GM23338 (cell line): ENCODE measurements around the gene SLC22A17. TPM values are rescaled to one million over a fixed set of nuclear protein-coding genes. Genes with fewer than 3 reads are reported as not detected.

Source experiments
- ATAC-seq: fragments of 200-7000 bp; cut with Tn5 transposase; 3 replicates; pipeline ENCODE4 v1.9.1; 2020
- DNase-seq: peaks from one replicate; pipeline ENCODE4 v3.0.0-alpha.2; 2015; ENCODE audit warnings: low spot score
- H2AFZ ChIP-seq: fragments of 200-600 bp; sonication (generic); 2 replicates; pipeline ENCODE4 v1.8.0; 2016; ENCODE audit warnings: antibody characterized with exemption, mild to moderate bottlenecking, moderate library complexity
- H3F3A ChIP-seq: fragments of 200-600 bp; sonication (generic); replicated peaks from 2 replicates; pipeline ENCODE4 v1.8.0; 2017; ENCODE audit warnings: antibody characterized with exemption, mixed run types, low read depth
- H3K27ac ChIP-seq: fragments of 200-600 bp; sonication (generic); 2 replicates; pipeline ENCODE4 v1.6.1; 2016; ENCODE audit warnings: low read depth
- H3K27me3 ChIP-seq: fragments of 200-600 bp; sonication (generic); 2 replicates; pipeline ENCODE4 v1.8.0; 2016; ENCODE audit warnings: mild to moderate bottlenecking, mixed run types, moderate library complexity; ENCODE audit not compliant: insufficient read depth
- H3K36me3 ChIP-seq: fragments of 200-600 bp; sonication (generic); 2 replicates; pipeline ENCODE4 v1.8.0; 2016; ENCODE audit warnings: mild to moderate bottlenecking; ENCODE audit not compliant: insufficient read depth
- H3K4me1 ChIP-seq: fragments of 200-600 bp; sonication (generic); 2 replicates; pipeline ENCODE4 v1.8.0; 2016; ENCODE audit warnings: mild to moderate bottlenecking, moderate library complexity; ENCODE audit not compliant: insufficient read depth
- H3K4me2 ChIP-seq: fragments of 200-600 bp; sonication (generic); 2 replicates; pipeline ENCODE4 v1.7.1; 2017; ENCODE audit warnings: mixed run types
- H3K4me3 ChIP-seq: fragments of 200-600 bp; sonication (generic); 2 replicates; pipeline ENCODE4 v1.6.1; 2016; ENCODE audit warnings: mixed run types
- H3K79me2 ChIP-seq: fragments of 200-600 bp; sonication (generic); replicated peaks from 2 replicates; pipeline ENCODE4 v1.8.0; 2017; ENCODE audit warnings: mild to moderate bottlenecking; ENCODE audit not compliant: insufficient read depth
- H3K9me2 ChIP-seq: fragments of 200-600 bp; sonication (generic); 2 replicates; pipeline ENCODE4 v1.8.0; 2017; ENCODE audit not compliant: insufficient read depth
- H4K20me1 ChIP-seq: fragments of 200-600 bp; sonication (generic); replicated peaks from 2 replicates; pipeline ENCODE4 v1.8.0; 2017; ENCODE audit warnings: mild to moderate bottlenecking; ENCODE audit not compliant: insufficient read depth
- H3K27ac Mint-ChIP-seq: 2 replicates; pipeline ENCODE4 v1.8.0; 2020; ENCODE audit warnings: inconsistent platforms, mild to moderate bottlenecking, moderate library complexity, mixed read lengths
- H3K27me3 Mint-ChIP-seq: 3 replicates; pipeline ENCODE4 v1.8.0; 2022; ENCODE audit warnings: low read depth, mild to moderate bottlenecking, moderate library complexity, mixed read lengths, inconsistent platforms; ENCODE audit not compliant: insufficient read depth, poor library complexity
- H3K36me3 Mint-ChIP-seq: 3 replicates; pipeline ENCODE4 v1.8.0; 2021; ENCODE audit warnings: low read depth, mild to moderate bottlenecking, inconsistent platforms, moderate library complexity, mixed read lengths
- H3K4me1 Mint-ChIP-seq: 3 replicates; pipeline ENCODE4 v1.8.0; 2020; ENCODE audit warnings: mild to moderate bottlenecking, inconsistent platforms, mixed read lengths
- H3K4me3 Mint-ChIP-seq: 3 replicates; pipeline ENCODE4 v1.8.0; 2021; ENCODE audit warnings: moderate library complexity, mild to moderate bottlenecking, inconsistent platforms, mixed read lengths
- H3K9me3 Mint-ChIP-seq: 3 replicates; pipeline ENCODE4 v1.8.0; 2020; ENCODE audit warnings: moderate library complexity, mild to moderate bottlenecking, inconsistent platforms, mixed read lengths
- CREB1 ChIP-seq: fragments of 250-450 bp; sonication (Bioruptor Pico); IDR thresholded peaks from 2 replicates; pipeline ENCODE4 v1.5.0; 2020; ENCODE audit warnings: low read depth, mild to moderate bottlenecking, moderate library complexity
- NANOG ChIP-seq: IDR thresholded peaks from 2 replicates; pipeline ENCODE4 v1.6.1; 2016; ENCODE audit warnings: antibody characterized with exemption, borderline replicate concordance
- POLR2AphosphoS5 ChIP-seq: IDR thresholded peaks from 2 replicates; pipeline ENCODE4 v1.6.1; 2016; ENCODE audit warnings: antibody characterized with exemption, low read depth
- STAT1 ChIP-seq: IDR thresholded peaks from one replicate; pipeline ENCODE4 v1.6.1; 2016; ENCODE audit warnings: antibody characterized with exemption; ENCODE audit not compliant: unreplicated experiment
- ZNF114 ChIP-seq: fragments of 250-450 bp; sonication (Bioruptor Pico); IDR thresholded peaks from 2 replicates; pipeline ENCODE4 v1.5.0; 2020; ENCODE audit warnings: mild to moderate bottlenecking, moderate library complexity
- ZNF331 ChIP-seq: fragments of 250-450 bp; sonication (Bioruptor Pico); IDR thresholded peaks from 2 replicates; pipeline ENCODE4 v1.5.0; 2020; ENCODE audit warnings: low read depth, mild to moderate bottlenecking, moderate library complexity
- polyA plus RNA-seq: library from polyadenylated mRNA; unstranded; fragments of >200 nt; fragmentation: Nextera tagmentation; extraction: Ambion mirVana; gene quantifications from 2 replicates; pipeline ENCODE4 v1.2.1, GENCODE V29; 2016
- total RNA-seq: library from RNA; depleted of rRNA; stranded (reverse); fragments of >200 nt; shearing (Covaris generic); gene quantifications from 2 replicates; pipeline ENCODE4 v1.2.3, GENCODE V29; 2014
- TF ChIP-seq, protein P1 (sequence below), 2 experiments: fragments of 200-600 bp in 1 of 2; sonication (generic) in 1 of 2; conservative IDR thresholded peaks; 2 replicates each; pipeline versions ENCODE4 v1.5.1 to v1.6.1; 2016 to 2017; ENCODE audit warnings: antibody characterized with exemption in 2 of 2, low read depth in 2 of 2, mild to moderate bottlenecking in 2 of 2, moderate library complexity in 1 of 2
- TF ChIP-seq, protein P2 (sequence below): IDR thresholded peaks from 2 replicates; pipeline ENCODE4 v1.6.1; 2016; ENCODE audit warnings: antibody characterized with exemption
- TF ChIP-seq, protein P3 (sequence below): fragments of 250-450 bp; sonication (Bioruptor Pico); IDR thresholded peaks from 2 replicates; pipeline ENCODE4 v1.5.0; 2020; ENCODE audit warnings: mild to moderate bottlenecking, moderate library complexity

The SLC22A17 gene
- total and polyA plus RNA-seq, 2 experiments from 2014 or later: 28.6 to 56.6 TPM

DNA sequence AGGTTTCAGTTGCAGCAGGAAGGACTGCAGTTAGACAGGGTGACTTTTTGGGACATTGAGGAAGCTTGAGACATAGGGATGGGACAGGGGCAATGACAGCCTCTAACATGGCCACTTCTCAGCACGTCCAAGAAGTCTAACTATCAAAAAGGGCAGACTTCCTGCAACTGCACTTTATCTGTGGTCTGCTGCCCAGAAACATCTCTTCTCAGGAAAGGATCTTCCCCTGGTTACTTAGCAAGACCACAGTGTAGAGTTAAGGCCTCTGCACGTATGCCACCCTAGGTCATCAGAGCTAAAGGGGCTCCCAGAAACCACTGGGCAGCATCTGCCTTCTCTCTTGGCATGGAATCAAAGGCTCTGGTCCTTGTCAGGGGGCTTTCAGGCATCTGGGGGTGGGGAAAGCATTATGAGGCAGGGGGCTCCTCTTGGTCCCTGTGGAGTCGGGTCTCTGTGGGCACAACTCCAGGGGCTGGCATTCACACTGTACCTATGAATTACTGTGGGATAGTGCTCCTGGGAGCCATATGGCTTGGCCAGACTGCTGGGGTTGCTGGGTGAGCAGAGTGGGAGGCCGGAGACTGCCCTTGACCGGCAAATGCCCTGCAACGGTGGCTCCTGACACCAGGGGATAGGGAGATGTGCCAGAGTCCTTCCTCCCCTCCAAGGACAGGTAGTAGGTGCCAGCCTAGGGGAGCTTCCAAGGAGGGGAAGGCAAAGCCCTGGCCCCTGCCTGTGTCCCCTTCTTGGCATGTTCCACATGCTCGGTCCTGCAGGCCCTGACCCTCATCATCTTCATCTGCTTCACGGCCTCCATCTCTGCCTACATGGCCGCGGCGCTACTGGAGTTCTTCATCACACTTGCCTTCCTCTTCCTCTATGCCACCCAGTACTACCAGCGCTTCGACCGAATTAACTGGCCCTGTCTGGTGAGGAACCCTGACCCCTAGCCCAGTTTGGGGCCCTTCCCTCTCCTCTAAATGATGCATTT lies 25.2 kb upstream of the SLC22A17 start:
- Mint-ChIP-seq H3K27me3 (peaks cover 25% of the 10 kb centered on the region), H3K27ac (no peak overlapping the region), H3K4me1 (peaks cover 19% of the 10 kb centered on the region), H3K36me3 (no peaks in the 10 kb centered on the region), H3K4me3 (no peak overlapping the region; the same call in 2 of the 3 replicates), H3K9me3 (no peaks in the 10 kb centered on the region; the same call in 2 of the 3 replicates)
- Histone ChIP-seq H3K27me3 (peaks cover 31% of the 10 kb centered on the region; the same call in 1 of the 2 replicates), H3K36me3 (no peaks in the 10 kb centered on the region), H4K20me1 (no peaks in the 10 kb centered on the region; the same call in 1 of the 2 replicates), H3K4me3 (no peak overlapping the region), H3K27ac (no peak overlapping the region), H3K4me2 (no peak overlapping the region), H2AFZ (no peak overlapping the region), H3K9me2 (no peaks in the 10 kb centered on the region), H3F3A (no peaks in the 10 kb centered on the region), H3K4me1 (peaks cover 9% of the 10 kb centered on the region; the same call in 1 of the 2 replicates), H3K79me2 (no peaks in the 10 kb centered on the region)
- DNase-seq (no peak), ATAC-seq (no peak)
- TF ChIP-seq, protein P1, sequence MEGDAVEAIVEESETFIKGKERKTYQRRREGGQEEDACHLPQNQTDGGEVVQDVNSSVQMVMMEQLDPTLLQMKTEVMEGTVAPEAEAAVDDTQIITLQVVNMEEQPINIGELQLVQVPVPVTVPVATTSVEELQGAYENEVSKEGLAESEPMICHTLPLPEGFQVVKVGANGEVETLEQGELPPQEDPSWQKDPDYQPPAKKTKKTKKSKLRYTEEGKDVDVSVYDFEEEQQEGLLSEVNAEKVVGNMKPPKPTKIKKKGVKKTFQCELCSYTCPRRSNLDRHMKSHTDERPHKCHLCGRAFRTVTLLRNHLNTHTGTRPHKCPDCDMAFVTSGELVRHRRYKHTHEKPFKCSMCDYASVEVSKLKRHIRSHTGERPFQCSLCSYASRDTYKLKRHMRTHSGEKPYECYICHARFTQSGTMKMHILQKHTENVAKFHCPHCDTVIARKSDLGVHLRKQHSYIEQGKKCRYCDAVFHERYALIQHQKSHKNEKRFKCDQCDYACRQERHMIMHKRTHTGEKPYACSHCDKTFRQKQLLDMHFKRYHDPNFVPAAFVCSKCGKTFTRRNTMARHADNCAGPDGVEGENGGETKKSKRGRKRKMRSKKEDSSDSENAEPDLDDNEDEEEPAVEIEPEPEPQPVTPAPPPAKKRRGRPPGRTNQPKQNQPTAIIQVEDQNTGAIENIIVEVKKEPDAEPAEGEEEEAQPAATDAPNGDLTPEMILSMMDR (conservative IDR thresholded peaks at IDR 0.05; ENCODE audit: low read depth in 2 of 2): no peak
- TF ChIP-seq CREB1 (CRISPR knock-in tag): no peak
- no peak for TF ChIP-seq NANOG
- TF ChIP-seq STAT1: no peak
- TF ChIP-seq, protein P2, sequence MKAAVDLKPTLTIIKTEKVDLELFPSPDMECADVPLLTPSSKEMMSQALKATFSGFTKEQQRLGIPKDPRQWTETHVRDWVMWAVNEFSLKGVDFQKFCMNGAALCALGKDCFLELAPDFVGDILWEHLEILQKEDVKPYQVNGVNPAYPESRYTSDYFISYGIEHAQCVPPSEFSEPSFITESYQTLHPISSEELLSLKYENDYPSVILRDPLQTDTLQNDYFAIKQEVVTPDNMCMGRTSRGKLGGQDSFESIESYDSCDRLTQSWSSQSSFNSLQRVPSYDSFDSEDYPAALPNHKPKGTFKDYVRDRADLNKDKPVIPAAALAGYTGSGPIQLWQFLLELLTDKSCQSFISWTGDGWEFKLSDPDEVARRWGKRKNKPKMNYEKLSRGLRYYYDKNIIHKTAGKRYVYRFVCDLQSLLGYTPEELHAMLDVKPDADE: no peak

DNA sequence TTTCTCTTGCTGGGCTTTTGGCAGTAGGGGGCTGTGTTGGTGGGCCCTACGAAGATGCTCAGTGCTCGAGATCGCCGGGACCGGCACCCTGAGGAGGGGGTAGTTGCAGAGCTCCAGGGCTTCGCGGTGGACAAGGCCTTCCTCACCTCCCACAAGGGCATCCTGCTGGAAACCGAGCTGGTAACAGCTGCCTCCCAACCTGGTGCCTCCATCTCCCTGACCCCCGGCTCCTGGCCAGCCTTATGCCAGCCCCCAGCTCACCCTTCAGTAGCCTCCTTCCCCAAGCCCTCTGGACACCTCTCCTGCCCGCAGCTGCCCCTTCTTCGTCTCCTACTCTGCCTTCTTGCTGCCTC lies 24.5 kb upstream of the SLC22A17 start:
- H4K20me1 ChIP-seq: no peaks in the 10 kb centered on the region; the same call in 1 of the 2 replicates
- no peak for ATAC-seq
- H3K36me3 ChIP-seq: no peaks in the 10 kb centered on the region
- H3K4me2 ChIP-seq: peak overlapping the region; percentile 78; the same call in 1 of the 2 replicates
- Mint-ChIP-seq H3K4me1 (peaks cover 19% of the 10 kb centered on the region), H3K36me3 (no peaks in the 10 kb centered on the region), H3K4me3 (no peak overlapping the region), H3K27ac (no peak overlapping the region), H3K27me3 (peaks cover 24% of the 10 kb centered on the region), H3K9me3 (no peaks in the 10 kb centered on the region; the same call in 2 of the 3 replicates)
- H3K9me2 ChIP-seq: no peaks in the 10 kb centered on the region
- H3K4me1 ChIP-seq: peaks cover 9% of the 10 kb centered on the region; the same call in 1 of the 2 replicates
- 0 out of 2 replicates have a peak overlapping the region, but pooled peaks have one; percentile 95 for H2AFZ ChIP-seq
- no peak overlapping the region for H3K4me3 ChIP-seq
- H3F3A ChIP-seq: no peaks in the 10 kb centered on the region
- DNase-seq: no peak
- peaks cover 31% of the 10 kb centered on the region; the same call in 1 of the 2 replicates for H3K27me3 ChIP-seq
- H3K27ac ChIP-seq: no peak overlapping the region
- H3K79me2 ChIP-seq: no peaks in the 10 kb centered on the region
- TF ChIP-seq ZNF114 (CRISPR knock-in tag) (no peak), STAT1 (no peak), NANOG (no peak), POLR2AphosphoS5 (no peak), CREB1 (CRISPR knock-in tag) (no peak), ZNF331 (CRISPR knock-in tag) (no peak)
- TF ChIP-seq, protein P2: no peak
- TF ChIP-seq, protein P3, sequence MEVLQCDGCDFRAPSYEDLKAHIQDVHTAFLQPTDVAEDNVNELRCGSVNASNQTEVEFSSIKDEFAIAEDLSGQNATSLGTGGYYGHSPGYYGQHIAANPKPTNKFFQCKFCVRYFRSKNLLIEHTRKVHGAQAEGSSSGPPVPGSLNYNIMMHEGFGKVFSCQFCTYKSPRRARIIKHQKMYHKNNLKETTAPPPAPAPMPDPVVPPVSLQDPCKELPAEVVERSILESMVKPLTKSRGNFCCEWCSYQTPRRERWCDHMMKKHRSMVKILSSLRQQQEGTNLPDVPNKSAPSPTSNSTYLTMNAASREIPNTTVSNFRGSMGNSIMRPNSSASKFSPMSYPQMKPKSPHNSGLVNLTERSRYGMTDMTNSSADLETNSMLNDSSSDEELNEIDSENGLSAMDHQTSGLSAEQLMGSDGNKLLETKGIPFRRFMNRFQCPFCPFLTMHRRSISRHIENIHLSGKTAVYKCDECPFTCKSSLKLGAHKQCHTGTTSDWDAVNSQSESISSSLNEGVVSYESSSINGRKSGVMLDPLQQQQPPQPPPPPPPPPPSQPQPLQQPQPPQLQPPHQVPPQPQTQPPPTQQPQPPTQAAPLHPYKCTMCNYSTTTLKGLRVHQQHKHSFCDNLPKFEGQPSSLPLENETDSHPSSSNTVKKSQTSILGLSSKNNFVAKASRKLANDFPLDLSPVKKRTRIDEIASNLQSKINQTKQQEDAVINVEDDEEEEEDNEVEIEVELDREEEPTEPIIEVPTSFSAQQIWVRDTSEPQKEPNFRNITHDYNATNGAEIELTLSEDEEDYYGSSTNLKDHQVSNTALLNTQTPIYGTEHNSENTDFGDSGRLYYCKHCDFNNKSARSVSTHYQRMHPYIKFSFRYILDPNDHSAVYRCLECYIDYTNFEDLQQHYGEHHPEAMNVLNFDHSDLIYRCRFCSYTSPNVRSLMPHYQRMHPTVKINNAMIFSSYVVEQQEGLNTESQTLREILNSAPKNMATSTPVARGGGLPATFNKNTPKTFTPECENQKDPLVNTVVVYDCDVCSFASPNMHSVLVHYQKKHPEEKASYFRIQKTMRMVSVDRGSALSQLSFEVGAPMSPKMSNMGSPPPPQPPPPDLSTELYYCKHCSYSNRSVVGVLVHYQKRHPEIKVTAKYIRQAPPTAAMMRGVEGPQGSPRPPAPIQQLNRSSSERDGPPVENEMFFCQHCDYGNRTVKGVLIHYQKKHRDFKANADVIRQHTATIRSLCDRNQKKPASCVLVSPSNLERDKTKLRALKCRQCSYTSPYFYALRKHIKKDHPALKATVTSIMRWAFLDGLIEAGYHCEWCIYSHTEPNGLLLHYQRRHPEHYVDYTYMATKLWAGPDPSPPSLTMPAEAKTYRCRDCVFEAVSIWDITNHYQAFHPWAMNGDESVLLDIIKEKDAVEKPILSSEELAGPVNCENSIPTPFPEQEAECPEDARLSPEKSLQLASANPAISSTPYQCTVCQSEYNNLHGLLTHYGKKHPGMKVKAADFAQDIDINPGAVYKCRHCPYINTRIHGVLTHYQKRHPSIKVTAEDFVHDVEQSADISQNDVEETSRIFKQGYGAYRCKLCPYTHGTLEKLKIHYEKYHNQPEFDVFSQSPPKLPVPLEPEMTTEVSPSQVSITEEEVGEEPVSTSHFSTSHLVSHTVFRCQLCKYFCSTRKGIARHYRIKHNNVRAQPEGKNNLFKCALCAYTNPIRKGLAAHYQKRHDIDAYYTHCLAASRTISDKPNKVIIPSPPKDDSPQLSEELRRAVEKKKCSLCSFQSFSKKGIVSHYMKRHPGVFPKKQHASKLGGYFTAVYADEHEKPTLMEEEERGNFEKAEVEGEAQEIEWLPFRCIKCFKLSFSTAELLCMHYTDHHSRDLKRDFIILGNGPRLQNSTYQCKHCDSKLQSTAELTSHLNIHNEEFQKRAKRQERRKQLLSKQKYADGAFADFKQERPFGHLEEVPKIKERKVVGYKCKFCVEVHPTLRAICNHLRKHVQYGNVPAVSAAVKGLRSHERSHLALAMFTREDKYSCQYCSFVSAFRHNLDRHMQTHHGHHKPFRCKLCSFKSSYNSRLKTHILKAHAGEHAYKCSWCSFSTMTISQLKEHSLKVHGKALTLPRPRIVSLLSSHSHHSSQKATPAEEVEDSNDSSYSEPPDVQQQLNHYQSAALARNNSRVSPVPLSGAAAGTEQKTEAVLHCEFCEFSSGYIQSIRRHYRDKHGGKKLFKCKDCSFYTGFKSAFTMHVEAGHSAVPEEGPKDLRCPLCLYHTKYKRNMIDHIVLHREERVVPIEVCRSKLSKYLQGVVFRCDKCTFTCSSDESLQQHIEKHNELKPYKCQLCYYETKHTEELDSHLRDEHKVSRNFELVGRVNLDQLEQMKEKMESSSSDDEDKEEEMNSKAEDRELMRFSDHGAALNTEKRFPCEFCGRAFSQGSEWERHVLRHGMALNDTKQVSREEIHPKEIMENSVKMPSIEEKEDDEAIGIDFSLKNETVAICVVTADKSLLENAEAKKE (CRISPR knock-in tag): no peak
